HG03457 (cell line): ENCODE data around the gene FRYL.
"Not testable (repeated sequence)": the region's sequence is repeated elsewhere in the genome, so short reads cannot be mapped to it uniquely, and the experiment has no call there.

Experiments used
- ATAC-seq: cut with Tn5 transposase; IDR thresholded peaks from one replicate; pipeline ENCODE4 v1.9.1; 2021; ENCODE audit warnings: moderate number of reproducible peaks; ENCODE audit not compliant: unreplicated experiment

FRYL gene

DNA sequence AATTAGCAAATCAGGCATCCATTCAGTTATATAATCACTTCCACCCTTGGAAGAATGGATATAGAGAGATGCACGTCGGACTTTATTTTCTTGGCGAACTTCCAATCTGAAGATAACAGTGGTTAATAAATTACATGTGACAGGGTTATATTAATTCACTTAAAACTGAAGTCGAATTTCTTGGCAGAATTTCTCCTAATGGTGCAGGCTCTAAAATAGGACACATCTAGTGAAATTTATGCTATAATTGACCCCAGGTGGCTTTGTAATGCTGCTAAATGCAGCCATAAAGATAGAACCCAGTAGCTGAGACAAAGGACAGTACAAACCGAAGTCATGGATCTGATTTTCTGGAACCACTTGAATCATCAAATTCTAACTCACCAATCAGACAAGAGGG lies 317.7 kb downstream of the FRYL start:
- no peak for ATAC-seq

DNA sequence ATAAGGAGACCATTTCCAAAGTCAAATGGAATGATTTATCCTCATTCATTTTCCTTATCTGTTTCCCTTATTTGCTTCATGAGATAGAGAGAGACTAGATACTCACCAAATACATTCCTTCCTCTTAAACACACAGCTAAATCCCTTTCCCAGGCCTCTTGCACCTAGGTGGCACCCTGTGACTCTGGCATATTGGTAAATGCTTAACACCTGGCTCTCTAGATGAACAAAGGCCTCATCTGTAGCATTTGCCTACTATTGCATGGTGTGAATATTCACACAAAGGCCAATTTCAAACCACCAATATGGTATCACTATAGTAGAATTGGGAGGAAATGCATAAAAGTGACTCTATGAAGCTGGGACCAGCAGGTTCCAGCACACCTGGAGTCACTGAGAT lies 319.1 kb downstream of the FRYL start:
- ATAC-seq, result no peak

DNA sequence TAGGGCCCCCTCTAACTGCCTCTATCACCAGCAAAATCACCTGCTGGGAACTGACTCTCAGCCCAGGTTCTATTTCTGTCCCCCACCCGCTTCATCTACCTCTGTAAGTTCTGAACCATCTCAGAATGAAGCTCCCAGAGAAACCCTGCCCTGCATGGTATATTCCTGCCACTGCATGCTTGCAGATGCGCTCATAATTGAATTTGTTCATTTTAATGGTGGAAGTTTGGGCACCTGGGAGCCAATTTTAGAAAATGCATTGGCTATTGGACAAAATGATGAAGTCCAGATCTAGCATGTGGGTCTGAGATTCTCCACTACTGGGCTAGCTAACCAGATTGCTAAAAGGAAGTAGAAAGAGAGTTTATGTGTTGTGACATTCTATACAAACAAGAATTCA lies 325.5 kb downstream of the FRYL start:
- ATAC-seq, result no peak

DNA sequence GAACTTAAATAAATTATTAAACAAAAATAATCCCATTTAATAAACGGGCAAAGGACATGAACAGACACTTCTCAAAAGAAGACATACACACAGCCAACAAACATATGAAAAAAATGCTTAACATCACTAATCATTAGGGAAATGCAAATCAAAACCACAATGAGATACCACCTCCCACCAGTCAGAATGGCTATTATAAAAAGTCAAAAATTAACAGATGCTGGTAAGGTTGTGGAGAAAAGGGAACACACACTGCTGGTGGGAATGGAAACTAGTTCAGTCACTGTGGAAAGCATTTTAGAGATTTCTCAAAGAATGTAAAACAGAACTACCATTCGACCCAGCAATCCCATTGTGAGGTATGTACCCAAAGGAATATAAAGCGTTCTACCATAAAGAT lies 328.4 kb downstream of the FRYL start:
- ATAC-seq, result not testable (repeated sequence)

DNA sequence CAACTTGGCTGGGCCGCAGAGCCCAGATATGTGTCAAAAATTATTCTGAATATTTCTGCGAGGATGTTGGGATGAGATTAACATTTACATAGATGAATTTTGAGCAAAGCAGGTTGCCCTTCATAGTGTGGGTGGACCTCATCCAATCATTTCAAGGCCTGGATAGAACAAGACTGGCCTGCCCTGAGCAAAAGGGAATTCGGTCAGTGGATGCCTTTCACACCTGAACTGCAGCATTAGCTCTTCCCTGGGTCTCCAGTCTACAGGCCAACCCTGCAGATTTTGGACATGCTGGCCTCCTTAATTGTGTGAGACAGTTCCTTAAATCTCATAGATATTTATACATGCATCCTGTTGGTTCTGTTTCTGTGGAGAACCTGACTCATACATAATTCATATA lies 329.3 kb downstream of the FRYL start:
- ATAC-seq, result no peak

DNA sequence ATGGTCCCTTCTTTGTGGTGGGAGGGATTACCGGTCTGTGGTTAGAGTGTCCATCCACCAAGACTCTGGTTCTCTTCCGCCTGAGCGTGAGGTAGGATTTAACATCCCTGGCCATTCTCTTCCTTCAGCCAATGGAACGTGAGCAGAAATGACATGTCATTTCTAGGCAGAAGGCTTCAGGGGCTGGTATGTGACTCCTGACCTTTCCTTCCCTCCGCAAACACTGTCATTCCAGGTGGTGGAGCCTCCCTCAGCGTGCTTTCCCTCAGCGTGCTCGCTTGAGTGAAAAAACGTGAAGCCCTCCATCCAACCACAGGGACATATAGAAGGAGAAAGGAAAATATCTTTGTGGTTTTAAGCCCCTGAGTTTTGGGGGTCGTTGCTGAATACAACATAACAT lies 330.9 kb downstream of the FRYL start:
- ATAC-seq, result no peak
